ENCODE data around the gene DDX56. TPM values are rescaled to one million over a fixed set of nuclear protein-coding genes. Genes with fewer than 3 reads are reported as not detected.

The DDX56 gene
- total and polyA plus RNA-seq, 9 of the 15 experiments (the other 6 are each of a cell fraction or from before 2014, with no cell fraction given) = 33.0 to 145 (median 102) TPM

GRCh38 chr7:44606341-44607140, 32.8 kb upstream of the DDX56 start, which contains the start of gene OGDH (continued):
- TF ChIP-seq, protein P1, sequence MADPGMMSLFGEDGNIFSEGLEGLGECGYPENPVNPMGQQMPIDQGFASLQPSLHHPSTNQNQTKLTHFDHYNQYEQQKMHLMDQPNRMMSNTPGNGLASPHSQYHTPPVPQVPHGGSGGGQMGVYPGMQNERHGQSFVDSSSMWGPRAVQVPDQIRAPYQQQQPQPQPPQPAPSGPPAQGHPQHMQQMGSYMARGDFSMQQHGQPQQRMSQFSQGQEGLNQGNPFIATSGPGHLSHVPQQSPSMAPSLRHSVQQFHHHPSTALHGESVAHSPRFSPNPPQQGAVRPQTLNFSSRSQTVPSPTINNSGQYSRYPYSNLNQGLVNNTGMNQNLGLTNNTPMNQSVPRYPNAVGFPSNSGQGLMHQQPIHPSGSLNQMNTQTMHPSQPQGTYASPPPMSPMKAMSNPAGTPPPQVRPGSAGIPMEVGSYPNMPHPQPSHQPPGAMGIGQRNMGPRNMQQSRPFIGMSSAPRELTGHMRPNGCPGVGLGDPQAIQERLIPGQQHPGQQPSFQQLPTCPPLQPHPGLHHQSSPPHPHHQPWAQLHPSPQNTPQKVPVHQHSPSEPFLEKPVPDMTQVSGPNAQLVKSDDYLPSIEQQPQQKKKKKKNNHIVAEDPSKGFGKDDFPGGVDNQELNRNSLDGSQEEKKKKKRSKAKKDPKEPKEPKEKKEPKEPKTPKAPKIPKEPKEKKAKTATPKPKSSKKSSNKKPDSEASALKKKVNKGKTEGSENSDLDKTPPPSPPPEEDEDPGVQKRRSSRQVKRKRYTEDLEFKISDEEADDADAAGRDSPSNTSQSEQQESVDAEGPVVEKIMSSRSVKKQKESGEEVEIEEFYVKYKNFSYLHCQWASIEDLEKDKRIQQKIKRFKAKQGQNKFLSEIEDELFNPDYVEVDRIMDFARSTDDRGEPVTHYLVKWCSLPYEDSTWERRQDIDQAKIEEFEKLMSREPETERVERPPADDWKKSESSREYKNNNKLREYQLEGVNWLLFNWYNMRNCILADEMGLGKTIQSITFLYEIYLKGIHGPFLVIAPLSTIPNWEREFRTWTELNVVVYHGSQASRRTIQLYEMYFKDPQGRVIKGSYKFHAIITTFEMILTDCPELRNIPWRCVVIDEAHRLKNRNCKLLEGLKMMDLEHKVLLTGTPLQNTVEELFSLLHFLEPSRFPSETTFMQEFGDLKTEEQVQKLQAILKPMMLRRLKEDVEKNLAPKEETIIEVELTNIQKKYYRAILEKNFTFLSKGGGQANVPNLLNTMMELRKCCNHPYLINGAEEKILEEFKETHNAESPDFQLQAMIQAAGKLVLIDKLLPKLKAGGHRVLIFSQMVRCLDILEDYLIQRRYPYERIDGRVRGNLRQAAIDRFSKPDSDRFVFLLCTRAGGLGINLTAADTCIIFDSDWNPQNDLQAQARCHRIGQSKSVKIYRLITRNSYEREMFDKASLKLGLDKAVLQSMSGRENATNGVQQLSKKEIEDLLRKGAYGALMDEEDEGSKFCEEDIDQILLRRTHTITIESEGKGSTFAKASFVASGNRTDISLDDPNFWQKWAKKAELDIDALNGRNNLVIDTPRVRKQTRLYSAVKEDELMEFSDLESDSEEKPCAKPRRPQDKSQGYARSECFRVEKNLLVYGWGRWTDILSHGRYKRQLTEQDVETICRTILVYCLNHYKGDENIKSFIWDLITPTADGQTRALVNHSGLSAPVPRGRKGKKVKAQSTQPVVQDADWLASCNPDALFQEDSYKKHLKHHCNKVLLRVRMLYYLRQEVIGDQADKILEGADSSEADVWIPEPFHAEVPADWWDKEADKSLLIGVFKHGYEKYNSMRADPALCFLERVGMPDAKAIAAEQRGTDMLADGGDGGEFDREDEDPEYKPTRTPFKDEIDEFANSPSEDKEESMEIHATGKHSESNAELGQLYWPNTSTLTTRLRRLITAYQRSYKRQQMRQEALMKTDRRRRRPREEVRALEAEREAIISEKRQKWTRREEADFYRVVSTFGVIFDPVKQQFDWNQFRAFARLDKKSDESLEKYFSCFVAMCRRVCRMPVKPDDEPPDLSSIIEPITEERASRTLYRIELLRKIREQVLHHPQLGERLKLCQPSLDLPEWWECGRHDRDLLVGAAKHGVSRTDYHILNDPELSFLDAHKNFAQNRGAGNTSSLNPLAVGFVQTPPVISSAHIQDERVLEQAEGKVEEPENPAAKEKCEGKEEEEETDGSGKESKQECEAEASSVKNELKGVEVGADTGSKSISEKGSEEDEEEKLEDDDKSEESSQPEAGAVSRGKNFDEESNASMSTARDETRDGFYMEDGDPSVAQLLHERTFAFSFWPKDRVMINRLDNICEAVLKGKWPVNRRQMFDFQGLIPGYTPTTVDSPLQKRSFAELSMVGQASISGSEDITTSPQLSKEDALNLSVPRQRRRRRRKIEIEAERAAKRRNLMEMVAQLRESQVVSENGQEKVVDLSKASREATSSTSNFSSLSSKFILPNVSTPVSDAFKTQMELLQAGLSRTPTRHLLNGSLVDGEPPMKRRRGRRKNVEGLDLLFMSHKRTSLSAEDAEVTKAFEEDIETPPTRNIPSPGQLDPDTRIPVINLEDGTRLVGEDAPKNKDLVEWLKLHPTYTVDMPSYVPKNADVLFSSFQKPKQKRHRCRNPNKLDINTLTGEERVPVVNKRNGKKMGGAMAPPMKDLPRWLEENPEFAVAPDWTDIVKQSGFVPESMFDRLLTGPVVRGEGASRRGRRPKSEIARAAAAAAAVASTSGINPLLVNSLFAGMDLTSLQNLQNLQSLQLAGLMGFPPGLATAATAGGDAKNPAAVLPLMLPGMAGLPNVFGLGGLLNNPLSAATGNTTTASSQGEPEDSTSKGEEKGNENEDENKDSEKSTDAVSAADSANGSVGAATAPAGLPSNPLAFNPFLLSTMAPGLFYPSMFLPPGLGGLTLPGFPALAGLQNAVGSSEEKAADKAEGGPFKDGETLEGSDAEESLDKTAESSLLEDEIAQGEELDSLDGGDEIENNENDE (IDR thresholded peaks at IDR 0.05; ENCODE audit: low read depth, low read length) = no peak
- TF ChIP-seq, protein P2, sequence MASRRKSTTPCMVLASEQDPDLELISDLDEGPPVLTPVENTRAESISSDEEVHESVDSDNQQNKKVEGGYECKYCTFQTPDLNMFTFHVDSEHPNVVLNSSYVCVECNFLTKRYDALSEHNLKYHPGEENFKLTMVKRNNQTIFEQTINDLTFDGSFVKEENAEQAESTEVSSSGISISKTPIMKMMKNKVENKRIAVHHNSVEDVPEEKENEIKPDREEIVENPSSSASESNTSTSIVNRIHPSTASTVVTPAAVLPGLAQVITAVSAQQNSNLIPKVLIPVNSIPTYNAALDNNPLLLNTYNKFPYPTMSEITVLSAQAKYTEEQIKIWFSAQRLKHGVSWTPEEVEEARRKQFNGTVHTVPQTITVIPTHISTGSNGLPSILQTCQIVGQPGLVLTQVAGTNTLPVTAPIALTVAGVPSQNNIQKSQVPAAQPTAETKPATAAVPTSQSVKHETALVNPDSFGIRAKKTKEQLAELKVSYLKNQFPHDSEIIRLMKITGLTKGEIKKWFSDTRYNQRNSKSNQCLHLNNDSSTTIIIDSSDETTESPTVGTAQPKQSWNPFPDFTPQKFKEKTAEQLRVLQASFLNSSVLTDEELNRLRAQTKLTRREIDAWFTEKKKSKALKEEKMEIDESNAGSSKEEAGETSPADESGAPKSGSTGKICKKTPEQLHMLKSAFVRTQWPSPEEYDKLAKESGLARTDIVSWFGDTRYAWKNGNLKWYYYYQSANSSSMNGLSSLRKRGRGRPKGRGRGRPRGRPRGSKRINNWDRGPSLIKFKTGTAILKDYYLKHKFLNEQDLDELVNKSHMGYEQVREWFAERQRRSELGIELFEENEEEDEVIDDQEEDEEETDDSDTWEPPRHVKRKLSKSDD (conservative IDR thresholded peaks at IDR 0.05; ENCODE audit: low read length) = no peak
- TF ChIP-seq, protein P3, sequence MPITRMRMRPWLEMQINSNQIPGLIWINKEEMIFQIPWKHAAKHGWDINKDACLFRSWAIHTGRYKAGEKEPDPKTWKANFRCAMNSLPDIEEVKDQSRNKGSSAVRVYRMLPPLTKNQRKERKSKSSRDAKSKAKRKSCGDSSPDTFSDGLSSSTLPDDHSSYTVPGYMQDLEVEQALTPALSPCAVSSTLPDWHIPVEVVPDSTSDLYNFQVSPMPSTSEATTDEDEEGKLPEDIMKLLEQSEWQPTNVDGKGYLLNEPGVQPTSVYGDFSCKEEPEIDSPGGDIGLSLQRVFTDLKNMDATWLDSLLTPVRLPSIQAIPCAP (CRISPR knock-in tag; IDR thresholded peaks at IDR 0.05; ENCODE audit: borderline replicate concordance) = no peak
- TF ChIP-seq ETS2 (tag; IDR thresholded peaks at IDR 0.05; ENCODE audit: borderline replicate concordance, poor library complexity, severe bottlenecking) = no peak
- TF ChIP-seq ZNF655 (CRISPR knock-in tag; IDR thresholded peaks at IDR 0.05) = no peak
- no peak for TF ChIP-seq POLR3A (IDR thresholded peaks at IDR 0.05; ENCODE audit: borderline replicate concordance, extremely low read depth, insufficient read depth, insufficient read length)
- TF ChIP-seq, protein P4, sequence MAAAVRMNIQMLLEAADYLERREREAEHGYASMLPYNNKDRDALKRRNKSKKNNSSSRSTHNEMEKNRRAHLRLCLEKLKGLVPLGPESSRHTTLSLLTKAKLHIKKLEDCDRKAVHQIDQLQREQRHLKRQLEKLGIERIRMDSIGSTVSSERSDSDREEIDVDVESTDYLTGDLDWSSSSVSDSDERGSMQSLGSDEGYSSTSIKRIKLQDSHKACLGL (CRISPR knock-in tag; IDR thresholded peaks at IDR 0.05; ENCODE audit: borderline replicate concordance, poor library complexity, severe bottlenecking) = no peak
- TF ChIP-seq SP1 (CRISPR knock-in tag; IDR thresholded peaks at IDR 0.05) = peak; percentile 91
